Esophagus squamous epithelium (tissue), 5 donors: ENCODE results near the gene PTPRN2. TPM values are rescaled to one million over a fixed set of nuclear protein-coding genes. Genes with fewer than 3 reads are reported as not detected.

ENCODE experiments used
- DNase-seq: peaks from one replicate; lab custom pipeline; 2025; lab: John Stamatoyannopoulos, UW
- H3K27ac ChIP-seq, 4 donors: fragments of 200-600 bp; sonication (generic); one replicate each; pipeline ENCODE4 v1.5.1; 2016 to 2019; ENCODE audit warnings: mild to moderate bottlenecking in 1 of 4
- H3K27me3 ChIP-seq, 4 donors: fragments of 200-600 bp; sonication (generic); 1 replicate in 3 of 4; 2 replicates in 1 of 4; pipeline versions ENCODE4 v1.5.1 to v1.6.0; 2017 to 2021; ENCODE audit warnings: antibody characterized with exemption in 1 of 4
- H3K36me3 ChIP-seq, 3 donors: fragments of 200-600 bp; sonication (generic); one replicate each; pipeline ENCODE4 v1.5.1; 2016 to 2019
- H3K4me1 ChIP-seq, 3 donors: fragments of 200-600 bp; sonication (generic); one replicate each; pipeline ENCODE4 v1.5.1; 2017 to 2019
- H3K4me3 ChIP-seq, 4 donors: fragments of 200-600 bp; sonication (generic); 1 replicate in 3 of 4; 2 replicates in 1 of 4; pipeline ENCODE4 v1.5.1; 2016 to 2019; ENCODE audit warnings: mild to moderate bottlenecking in 2 of 4, moderate library complexity in 1 of 4
- H3K9me3 ChIP-seq, 3 donors: fragments of 200-600 bp; sonication (generic); one replicate each; pipeline ENCODE4 v1.5.1; 2016 to 2019
- POLR2A ChIP-seq, 4 donors: fragments of 450-650 bp; IDR thresholded peaks; one replicate each; pipeline ENCODE4 v1.6.1; 2017; ENCODE audit warnings: antibody characterized with exemption in 4 of 4, mild to moderate bottlenecking in 4 of 4, moderate library complexity in 3 of 4
- WGBS, 2 donors: methylation state at CpG; one replicate each; pipeline ENCODE4 v1.1.5; 2018; 5-methylcytosine and 5-hydroxymethylcytosine counted together
- intact Hi-C: fragments of 100-400 bp; cut with DNase I; formaldehyde crosslinking; loops from one replicate; pipeline ENCODE4 v1.15.0; 2022
- total RNA-seq, 4 donors: library from RNA; depleted of rRNA; stranded (reverse); fragments of >200 nt; gene quantifications; one replicate each; pipeline ENCODE4 v1.1.0, GENCODE V29; 2016
- TF ChIP-seq, protein P1 (sequence below), 6 experiments: fragments of 450-650 bp in 4 of 6; fragments of 200-600 bp in 2 of 6; sonication (generic) in 2 of 6; IDR thresholded peaks; one replicate each; pipeline ENCODE4 v1.5.1; 2016 to 2019; ENCODE audit warnings: antibody characterized with exemption in 6 of 6, mild to moderate bottlenecking in 4 of 6, moderate library complexity in 4 of 6
- donor health status: DM: yes; HTN: yes; CAD: no.

Gene PTPRN2
- total RNA-seq, 4 donors from 2014 or later: 0.38 to 2.7 (median 1.0) TPM

DNA sequence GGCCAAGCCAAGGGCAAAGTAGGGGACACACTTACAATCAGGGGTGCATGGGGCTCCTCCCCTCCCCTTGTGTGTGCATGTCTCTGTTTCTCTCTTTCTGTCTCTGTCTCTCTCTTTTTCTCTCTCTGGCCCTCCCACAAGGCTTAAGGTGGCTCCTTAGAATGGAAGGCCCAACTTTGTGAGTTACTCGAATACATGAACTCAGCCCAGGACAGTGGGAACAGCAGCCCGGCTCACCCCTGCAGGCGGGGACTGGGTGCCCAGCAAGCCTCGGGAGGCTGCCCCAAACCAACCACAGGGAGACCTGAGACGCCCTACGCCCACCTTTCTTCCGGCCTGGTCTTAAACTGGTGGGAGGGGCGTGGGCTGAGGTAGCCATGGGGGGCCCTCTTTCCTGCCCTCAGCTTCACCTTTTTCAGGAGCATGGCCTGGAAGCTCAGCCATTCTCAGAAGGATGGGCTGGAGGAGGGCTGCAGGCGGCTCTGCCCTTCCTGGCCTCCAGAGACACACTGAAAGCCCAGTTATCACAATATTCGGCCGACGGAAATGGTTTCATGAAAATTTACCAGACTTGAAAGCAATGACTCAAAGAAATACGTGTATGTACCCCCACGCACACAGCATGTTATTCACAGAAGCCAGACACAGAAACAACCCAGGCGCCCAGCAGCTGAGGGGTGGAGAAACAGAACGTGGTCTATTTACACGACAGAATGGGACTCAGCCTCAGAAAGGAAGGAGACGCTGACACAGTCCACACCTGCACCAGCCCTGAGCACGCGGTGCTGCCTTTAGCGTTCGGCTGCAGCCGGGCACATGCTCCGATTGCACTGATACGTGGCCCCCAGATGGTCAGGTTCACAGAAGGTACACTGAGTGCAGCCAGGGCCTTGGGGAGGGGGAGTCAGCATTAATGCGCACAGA lies 229.5 kb downstream of the PTPRN2 start:
- Histone ChIP-seq H3K27ac (no peak overlapping the region), H3K4me1 (no peaks in the 10 kb centered on the region), H3K36me3 (no peaks in the 10 kb centered on the region), H3K27me3 (peaks cover 0 to 20% (median 0%) of the 10 kb centered on the region in 4 donors), H3K9me3 (no peaks in the 10 kb centered on the region), H3K4me3 (no peak overlapping the region)
- intact Hi-C loops: loop anchor here (10.0 kb wide), 1 partner anchor 923 kb away; no protein-coding TSS in a partner anchor
- WGBS, 2 donors: 83 to 89% methylated on average over 14 to 18 of the region's 26 CpGs
- DNase-seq: no peak
- no peak for TF ChIP-seq POLR2A (IDR thresholded peaks at IDR 0.05)
- TF ChIP-seq, protein P1, sequence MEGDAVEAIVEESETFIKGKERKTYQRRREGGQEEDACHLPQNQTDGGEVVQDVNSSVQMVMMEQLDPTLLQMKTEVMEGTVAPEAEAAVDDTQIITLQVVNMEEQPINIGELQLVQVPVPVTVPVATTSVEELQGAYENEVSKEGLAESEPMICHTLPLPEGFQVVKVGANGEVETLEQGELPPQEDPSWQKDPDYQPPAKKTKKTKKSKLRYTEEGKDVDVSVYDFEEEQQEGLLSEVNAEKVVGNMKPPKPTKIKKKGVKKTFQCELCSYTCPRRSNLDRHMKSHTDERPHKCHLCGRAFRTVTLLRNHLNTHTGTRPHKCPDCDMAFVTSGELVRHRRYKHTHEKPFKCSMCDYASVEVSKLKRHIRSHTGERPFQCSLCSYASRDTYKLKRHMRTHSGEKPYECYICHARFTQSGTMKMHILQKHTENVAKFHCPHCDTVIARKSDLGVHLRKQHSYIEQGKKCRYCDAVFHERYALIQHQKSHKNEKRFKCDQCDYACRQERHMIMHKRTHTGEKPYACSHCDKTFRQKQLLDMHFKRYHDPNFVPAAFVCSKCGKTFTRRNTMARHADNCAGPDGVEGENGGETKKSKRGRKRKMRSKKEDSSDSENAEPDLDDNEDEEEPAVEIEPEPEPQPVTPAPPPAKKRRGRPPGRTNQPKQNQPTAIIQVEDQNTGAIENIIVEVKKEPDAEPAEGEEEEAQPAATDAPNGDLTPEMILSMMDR (IDR thresholded peaks at IDR 0.05): no peak

DNA sequence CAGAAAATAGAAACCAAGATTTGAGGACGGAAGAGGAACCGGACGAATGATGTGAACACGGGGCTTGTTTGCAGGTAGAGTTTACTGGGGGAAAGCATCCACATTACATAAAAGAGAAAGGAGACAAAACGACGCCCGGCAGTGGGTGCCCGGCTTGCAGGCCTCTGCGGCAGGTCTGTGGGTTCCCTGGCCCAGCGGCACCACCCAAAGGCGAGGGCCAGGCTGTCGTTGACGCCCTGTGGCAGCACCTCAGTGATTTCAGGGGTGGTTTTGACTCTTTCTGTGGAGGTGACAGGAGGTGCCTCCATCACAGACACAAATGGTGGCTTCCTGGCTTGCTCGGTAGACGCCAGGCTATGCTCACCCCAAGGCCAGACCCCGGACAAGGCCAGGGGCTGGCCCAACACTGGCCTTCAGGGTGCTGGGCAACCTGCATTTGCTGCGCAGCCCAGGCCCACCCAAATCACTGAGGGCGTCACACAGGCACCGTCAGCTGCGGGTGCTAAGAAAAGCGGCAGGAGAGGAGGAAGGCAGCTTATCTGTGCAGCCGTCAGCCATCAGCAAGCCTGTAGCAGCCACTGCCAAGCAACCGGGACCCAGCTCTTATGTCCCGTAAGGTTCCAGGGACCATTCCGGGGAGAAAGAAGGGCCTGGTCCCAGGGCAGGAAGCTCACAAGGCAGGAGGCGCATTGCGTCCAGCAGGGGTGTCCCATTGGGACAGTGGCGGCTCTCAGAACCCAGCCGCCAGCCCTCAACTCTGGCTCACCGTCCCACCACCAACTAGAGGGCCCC lies 230.3 kb downstream of the PTPRN2 start:
- Histone ChIP-seq H3K9me3 (no peaks in the 10 kb centered on the region), H3K4me1 (no peaks in the 10 kb centered on the region), H3K4me3 (no peak overlapping the region), H3K27ac (no peak overlapping the region), H3K36me3 (no peaks in the 10 kb centered on the region), H3K27me3 (peaks cover 0 to 20% (median 0%) of the 10 kb centered on the region in 4 donors)
- 87 to 92% methylated on average over 18 to 20 of the region's 30 CpGs for WGBS, 2 donors
- TF ChIP-seq, protein P1 (IDR thresholded peaks at IDR 0.05): no peak
- no peak for TF ChIP-seq POLR2A (IDR thresholded peaks at IDR 0.05)
- no peak for DNase-seq
- intact Hi-C loops: loop anchor here (10.0 kb wide), 1 partner anchor 923 kb away; no protein-coding TSS in a partner anchor

DNA sequence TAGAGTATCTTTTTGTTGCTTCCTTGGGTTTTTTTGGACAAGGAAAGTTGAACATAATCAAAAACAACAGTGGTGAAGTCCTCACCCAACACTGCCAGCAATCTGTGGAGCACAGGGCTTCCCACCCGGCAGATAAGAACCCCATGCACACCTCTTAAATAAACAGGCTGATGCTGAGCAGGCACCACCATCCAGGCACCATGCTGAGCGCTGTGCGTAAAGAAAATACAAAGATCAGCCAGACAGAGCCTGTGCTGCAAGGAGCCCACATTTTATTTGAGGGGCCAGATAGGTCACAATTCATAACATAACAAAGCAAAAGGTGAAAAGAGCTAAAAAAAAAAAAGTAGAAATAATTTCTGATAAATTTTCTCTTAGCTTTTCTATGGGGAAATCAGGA lies 231.2 kb downstream of the PTPRN2 start:
- WGBS, 2 donors: 64 to 72% methylated on average over 3 of the region's 3 CpGs
- Histone ChIP-seq H3K9me3 (no peaks in the 10 kb centered on the region), H3K27me3 (peaks cover 0 to 20% (median 0%) of the 10 kb centered on the region in 4 donors), H3K4me1 (no peaks in the 10 kb centered on the region), H3K27ac (no peak overlapping the region), H3K4me3 (no peak overlapping the region), H3K36me3 (no peaks in the 10 kb centered on the region)
- intact Hi-C loops: loop anchor here (10.0 kb wide), 1 partner anchor 922 kb away; no protein-coding TSS in a partner anchor
- no peak for DNase-seq
- no peak for TF ChIP-seq POLR2A (IDR thresholded peaks at IDR 0.05)
- TF ChIP-seq, protein P1 (IDR thresholded peaks at IDR 0.05): no peak

DNA sequence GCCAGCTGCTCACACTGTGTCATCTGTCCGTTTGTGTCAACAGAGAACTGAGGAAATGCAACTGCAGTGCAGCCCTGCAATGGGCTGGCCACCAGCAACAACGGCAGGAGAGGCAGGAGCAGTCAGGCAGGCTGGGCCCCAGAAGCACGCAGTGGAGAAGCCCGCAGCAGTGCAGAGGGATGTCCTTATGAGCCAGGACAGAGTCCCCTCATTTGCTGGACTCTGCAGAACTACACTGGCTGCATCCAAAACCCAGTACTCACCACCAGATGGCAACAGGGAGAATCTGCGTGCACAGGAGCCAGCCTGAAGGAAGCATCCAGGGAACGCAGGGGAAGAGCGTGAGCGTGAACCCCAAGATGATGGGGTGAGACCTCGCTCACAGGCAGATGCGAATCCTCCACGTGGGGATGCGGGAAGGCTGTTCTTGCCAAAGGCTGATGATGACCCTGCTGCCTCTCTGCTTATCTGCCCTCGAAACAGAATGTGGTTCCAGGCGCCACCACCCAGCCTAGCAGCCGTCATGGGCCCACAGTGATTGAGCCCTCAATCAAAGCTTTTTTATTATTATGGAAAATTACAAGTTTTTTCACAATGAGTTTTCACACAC lies 232.1 kb downstream of the PTPRN2 start:
- no peak for DNase-seq

More for the DNA sequence above, 232.1 kb downstream of the PTPRN2 start:
- no peaks in the 10 kb centered on the region for H3K9me3 ChIP-seq
- H3K27ac ChIP-seq: no peak overlapping the region
- TF ChIP-seq, protein P1 (IDR thresholded peaks at IDR 0.05): peak in 3 of 6 experiments; percentile 8 to 43 (median 22)
- TF ChIP-seq POLR2A (IDR thresholded peaks at IDR 0.05): no peak
- intact Hi-C loops: loop anchor here (10.0 kb wide), 1 partner anchor 921 kb away; no protein-coding TSS in a partner anchor
- H3K4me3 ChIP-seq: no peak overlapping the region
- H3K27me3 ChIP-seq: peaks cover 0 to 20% (median 0%) of the 10 kb centered on the region in 4 donors
- no peaks in the 10 kb centered on the region for H3K4me1 ChIP-seq
- H3K36me3 ChIP-seq: no peaks in the 10 kb centered on the region
- 73 to 81% methylated on average over 12 of the region's 15 CpGs for WGBS, 2 donors
